Esophagus muscularis mucosa (tissue), 3 donors: ENCODE data around the gene CHIA.

Source experiments
- POLR2A ChIP-seq: fragments of 450-650 bp; IDR thresholded peaks from one replicate; pipeline ENCODE4 v1.6.1; 2017; ENCODE audit warnings: antibody characterized with exemption, moderate library complexity, mild to moderate bottlenecking, low read depth
- POLR2AphosphoS5 ChIP-seq, 2 donors: sonication (generic); formaldehyde crosslinking; IDR thresholded peaks; one replicate each; pipeline ENCODE4 v1.6.1; 2017; ENCODE audit warnings: antibody characterized with exemption in 2 of 2
- TF ChIP-seq, protein P1 (sequence below), 3 experiments: fragments of 200-600 bp in 2 of 3; fragments of 450-650 bp in 1 of 3; sonication (generic) in 2 of 3; IDR thresholded peaks; one replicate each; pipeline ENCODE4 v1.5.1; 2017 to 2019; ENCODE audit warnings: antibody characterized with exemption in 3 of 3, mild to moderate bottlenecking in 2 of 3, moderate library complexity in 1 of 3

DNA sequence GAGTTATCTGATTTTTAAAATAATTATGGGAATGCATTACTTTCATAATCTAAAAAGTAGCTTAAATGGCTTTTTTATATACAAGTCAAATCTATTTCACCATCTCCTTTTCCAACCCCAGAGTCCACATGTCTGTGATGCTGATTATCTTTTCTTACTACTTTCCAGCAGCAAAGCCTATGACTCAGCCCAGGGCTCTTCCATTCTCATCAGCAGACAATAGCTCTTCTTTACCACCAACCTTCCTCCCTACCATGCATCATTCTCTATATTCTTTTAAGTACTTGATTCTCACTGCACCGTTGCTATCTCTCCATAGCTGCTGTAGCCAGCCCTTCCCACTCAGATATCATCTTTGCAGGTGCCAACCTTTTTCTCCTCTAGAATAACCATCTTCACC is 75.6 kb downstream of the CHIA start:
- TF ChIP-seq, protein P1, sequence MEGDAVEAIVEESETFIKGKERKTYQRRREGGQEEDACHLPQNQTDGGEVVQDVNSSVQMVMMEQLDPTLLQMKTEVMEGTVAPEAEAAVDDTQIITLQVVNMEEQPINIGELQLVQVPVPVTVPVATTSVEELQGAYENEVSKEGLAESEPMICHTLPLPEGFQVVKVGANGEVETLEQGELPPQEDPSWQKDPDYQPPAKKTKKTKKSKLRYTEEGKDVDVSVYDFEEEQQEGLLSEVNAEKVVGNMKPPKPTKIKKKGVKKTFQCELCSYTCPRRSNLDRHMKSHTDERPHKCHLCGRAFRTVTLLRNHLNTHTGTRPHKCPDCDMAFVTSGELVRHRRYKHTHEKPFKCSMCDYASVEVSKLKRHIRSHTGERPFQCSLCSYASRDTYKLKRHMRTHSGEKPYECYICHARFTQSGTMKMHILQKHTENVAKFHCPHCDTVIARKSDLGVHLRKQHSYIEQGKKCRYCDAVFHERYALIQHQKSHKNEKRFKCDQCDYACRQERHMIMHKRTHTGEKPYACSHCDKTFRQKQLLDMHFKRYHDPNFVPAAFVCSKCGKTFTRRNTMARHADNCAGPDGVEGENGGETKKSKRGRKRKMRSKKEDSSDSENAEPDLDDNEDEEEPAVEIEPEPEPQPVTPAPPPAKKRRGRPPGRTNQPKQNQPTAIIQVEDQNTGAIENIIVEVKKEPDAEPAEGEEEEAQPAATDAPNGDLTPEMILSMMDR (IDR thresholded peaks at IDR 0.05), result no peak
- TF ChIP-seq POLR2AphosphoS5 (IDR thresholded peaks at IDR 0.05), result no peak
- TF ChIP-seq POLR2A, result no peak
